Forelimb muscle (tissue), 1 donor: ENCODE results near the gene RPL36AL. TPM values are rescaled to one million over a fixed set of nuclear protein-coding genes. Genes with fewer than 3 reads are reported as not detected.

Experiments used
- DNase-seq: peaks from one replicate; pipeline ENCODE4 v3.0.0-alpha.2; 2013; ENCODE audit warnings: low read depth
- polyA plus RNA-seq: library from polyadenylated mRNA; unstranded; fragments of 120-200 nt; gene quantifications from one replicate; pipeline ENCODE4 v1.2.1, GENCODE V29; 2013; ENCODE audit not compliant: insufficient read length

RPL36AL gene
- polyA plus RNA-seq, 1 donor: 141 TPM

GRCh38 chr14:49581209-49582112 lies 39.0 kb downstream of the RPL36AL start:
- DNase-seq: no peak

GRCh38 chr14:49579841-49580240 lies 40.6 kb downstream of the RPL36AL start:
- no peak for DNase-seq

GRCh38 chr14:49578141-49578540 lies 42.3 kb downstream of the RPL36AL start:
- DNase-seq: no peak

- no peak for DNase-seq
These were observed 46.4 kb downstream of the RPL36AL start for GRCh38 chr14:49574038-49574437.

GRCh38 chr14:49569281-49569680 lies 51.1 kb downstream of the RPL36AL start:
- no peak for DNase-seq

Other genes with a start within 250 kb of the RPL36AL start
- gene RPS29, start 34.2 kb downstream of the RPL36AL start, polyA plus RNA-seq: 2,167 TPM
- gene LRR1, start 21.7 kb downstream of the RPL36AL start, polyA plus RNA-seq: 6.5 TPM
- 19.9 TPM for gene MGAT2, start 173 bp upstream of the RPL36AL start, polyA plus RNA-seq
- gene DNAAF2, start 14.6 kb upstream of the RPL36AL start, polyA plus RNA-seq: 7.3 TPM
- gene POLE2, start 67.6 kb upstream of the RPL36AL start, polyA plus RNA-seq: 9.3 TPM
- 5.1 TPM for gene KLHDC1, start 72.5 kb upstream of the RPL36AL start, polyA plus RNA-seq
- 75.0 TPM for gene KLHDC2, start 147.5 kb upstream of the RPL36AL start, polyA plus RNA-seq
- 45.6 TPM for gene NEMF, start 232.2 kb upstream of the RPL36AL start, polyA plus RNA-seq